ENCODE measurements around the gene PCNX2. TPM values are rescaled to one million over a fixed set of nuclear protein-coding genes. Genes with fewer than 3 reads are reported as not detected.
"Not testable (repeated sequence)": the region's sequence is repeated elsewhere in the genome, so short reads cannot be mapped to it uniquely, and the experiment has no call there.

PCNX2 gene
- total RNA-seq, 1 donor from 2014 or later = 11.3 TPM

GRCh38 chr1:233132445-233132844 is 163.1 kb downstream of the PCNX2 start:
- Histone ChIP-seq H3K9me3 (no peaks in the 10 kb centered on the region), H3K36me3 (no peaks in the 10 kb centered on the region), H3K4me1 (no peaks in the 10 kb centered on the region), H3K4me3 (no peak overlapping the region), H3K27me3 (ENCODE audit: low read depth) (no peaks in the 10 kb centered on the region), H3K27ac (no peak overlapping the region)
- no peak for DNase-seq
- no peak for TF ChIP-seq CTCF (IDR thresholded peaks at IDR 0.05)
- intact Hi-C loops (cut with DNase I) = no loop called here
- no peak for ATAC-seq

- H3K4me1 ChIP-seq; intact Hi-C loops (cut with DNase I); H3K27me3 ChIP-seq (ENCODE audit: low read depth); DNase-seq; H3K9me3 ChIP-seq; H3K36me3 ChIP-seq; ATAC-seq; H3K27ac ChIP-seq; H3K4me3 ChIP-seq: not testable (repeated sequence)
Observed at GRCh38 chr1:233129031-233129430, 166.5 kb downstream of the PCNX2 start.

- H3K4me1 ChIP-seq = no peaks in the 10 kb centered on the region
- H3K36me3 ChIP-seq = no peaks in the 10 kb centered on the region
- H3K9me3 ChIP-seq = no peaks in the 10 kb centered on the region
- H3K4me3 ChIP-seq = no peak overlapping the region
- H3K27me3 ChIP-seq (ENCODE audit: low read depth) = no peaks in the 10 kb centered on the region
- intact Hi-C loops (cut with DNase I) = no loop called here
- H3K27ac ChIP-seq = no peak overlapping the region
- no peak for TF ChIP-seq CTCF (IDR thresholded peaks at IDR 0.05)
- no peak for DNase-seq
- no peak for ATAC-seq
Observed at GRCh38 chr1:233127157-233127556, 168.4 kb downstream of the PCNX2 start.

GRCh38 chr1:233122779-233123178 is 172.7 kb downstream of the PCNX2 start:
- DNase-seq (no peak), ATAC-seq (no peak)
- no peaks in the 10 kb centered on the region for H3K4me1 ChIP-seq
- H3K27me3 ChIP-seq (ENCODE audit: low read depth) = no peaks in the 10 kb centered on the region
- H3K36me3 ChIP-seq = no peaks in the 10 kb centered on the region
- intact Hi-C loops (cut with DNase I) = no loop called here
- no peak for TF ChIP-seq CTCF (IDR thresholded peaks at IDR 0.05)
- H3K27ac ChIP-seq = no peak overlapping the region
- no peaks in the 10 kb centered on the region for H3K9me3 ChIP-seq
- H3K4me3 ChIP-seq = no peak overlapping the region

GRCh38 chr1:233121947-233122559 is 173.5 kb downstream of the PCNX2 start:
- ATAC-seq = no peak
- H3K27ac ChIP-seq = no peak overlapping the region
- H3K9me3 ChIP-seq = no peaks in the 10 kb centered on the region
- no peaks in the 10 kb centered on the region for H3K4me1 ChIP-seq
- H3K27me3 ChIP-seq (ENCODE audit: low read depth) = no peaks in the 10 kb centered on the region
- H3K4me3 ChIP-seq = no peak overlapping the region
- intact Hi-C loops (cut with DNase I) = no loop called here
- DNase-seq = no peak
- no peak for TF ChIP-seq CTCF (IDR thresholded peaks at IDR 0.05)
- H3K36me3 ChIP-seq = no peaks in the 10 kb centered on the region

GRCh38 chr1:233114860-233115259 is 180.7 kb downstream of the PCNX2 start:
- Histone ChIP-seq H3K27ac (peak overlapping the region; percentile 6), H3K4me3 (no peak overlapping the region), H3K9me3 (no peaks in the 10 kb centered on the region), H3K36me3 (no peaks in the 10 kb centered on the region), H3K4me1 (peaks cover 38% of the 10 kb centered on the region), H3K27me3 (ENCODE audit: low read depth) (no peaks in the 10 kb centered on the region)
- intact Hi-C loops (cut with DNase I) = no loop called here
- no peak for DNase-seq
- no peak for TF ChIP-seq CTCF (IDR thresholded peaks at IDR 0.05)
- ATAC-seq = peak; percentile 24 to 27
